CD14-positive monocyte (primary cell): ENCODE data around the gene NDFIP2. TPM values are rescaled to one million over a fixed set of nuclear protein-coding genes. Genes with fewer than 3 reads are reported as not detected.

Source experiments
- DNase-seq, 3 donors: peaks; one replicate each; pipeline ENCODE4 v3.0.0-alpha.2; 2011 to 2022
- H2AFZ ChIP-seq: 2 replicates; pipeline ENCODE4 v1.6.0; 2012; ENCODE audit warnings: mild to moderate bottlenecking, low read depth, low read length, inconsistent platforms; ENCODE audit not compliant: insufficient read depth, poor library complexity, severe bottlenecking
- H3K27ac ChIP-seq, 2 donors: 1 replicate in 1 of 2; 2 replicates in 1 of 2; pipeline ENCODE4 v1.5.1; 2012 to 2013; ENCODE audit warnings: low read length in 2 of 2, control low read depth in 1 of 2, inconsistent platforms in 1 of 2, low read depth in 1 of 2, mild to moderate bottlenecking in 1 of 2
- H3K27me3 ChIP-seq, 2 donors: one replicate each; pipeline versions ENCODE4 v1.6.0 to v1.6.1; 2011 to 2013; ENCODE audit warnings: low read length in 2 of 2; ENCODE audit not compliant: control insufficient read depth in 2 of 2, insufficient read depth in 2 of 2
- H3K36me3 ChIP-seq, 2 donors: replicated peaks in 1 of 2; 1 replicate in 1 of 2; 2 replicates in 1 of 2; pipeline versions ENCODE4 v1.5.1 to v1.6.1; 2012 to 2013; ENCODE audit warnings: low read length in 2 of 2, control low read depth in 1 of 2, inconsistent platforms in 1 of 2, mild to moderate bottlenecking in 1 of 2; ENCODE audit not compliant: insufficient read depth in 2 of 2, control insufficient read depth in 1 of 2
- H3K4me1 ChIP-seq, 2 donors: 1 replicate in 1 of 2; 2 replicates in 1 of 2; pipeline versions ENCODE4 v1.5.1 to v1.6.1; 2012 to 2013; ENCODE audit warnings: low read length in 2 of 2, control low read depth in 1 of 2, inconsistent platforms in 1 of 2, mild to moderate bottlenecking in 1 of 2, moderate library complexity in 1 of 2; ENCODE audit not compliant: insufficient read depth in 2 of 2, control insufficient read depth in 1 of 2
- H3K4me2 ChIP-seq: replicated peaks from 2 replicates; pipeline ENCODE3; 2012; ENCODE audit warnings: low read length, moderate library complexity, mild to moderate bottlenecking; ENCODE audit not compliant: poor library complexity, severe bottlenecking; ENCODE audit errors: extremely low read depth
- H3K4me3 ChIP-seq, 3 experiments: fragments of 200-600 bp in 1 of 3; sonication (generic) in 1 of 3; replicated peaks in 1 of 3; 1 replicate in 2 of 3; 2 replicates in 1 of 3; pipeline ENCODE4 v1.5.1; 2011 to 2013; ENCODE audit warnings: low read length in 3 of 3, mild to moderate bottlenecking in 3 of 3, control low read depth in 2 of 3, low read depth in 2 of 3, inconsistent platforms in 1 of 3, moderate library complexity in 1 of 3
- H3K79me2 ChIP-seq: 2 replicates; pipeline ENCODE4 v1.6.0; 2012; ENCODE audit warnings: mild to moderate bottlenecking, control low read depth, inconsistent platforms, low read length, moderate library complexity; ENCODE audit not compliant: insufficient read depth
- H3K9ac ChIP-seq: 2 replicates; pipeline ENCODE4 v1.6.0; 2017; ENCODE audit warnings: low read length, mild to moderate bottlenecking; ENCODE audit not compliant: insufficient read depth, poor library complexity, severe bottlenecking
- H3K9me3 ChIP-seq, 2 donors: replicated peaks in 1 of 2; 1 replicate in 1 of 2; 2 replicates in 1 of 2; pipeline versions ENCODE4 v1.5.1 to v1.6.1; 2012 to 2013; ENCODE audit warnings: low read length in 2 of 2, control low read depth in 1 of 2; ENCODE audit not compliant: control insufficient read depth in 1 of 2, insufficient read depth in 1 of 2
- H4K20me1 ChIP-seq: 2 replicates; pipeline ENCODE4 v1.6.0; 2012; ENCODE audit warnings: mild to moderate bottlenecking, low read length, control low read depth, moderate library complexity; ENCODE audit not compliant: insufficient read depth
- H3K27ac Mint-ChIP-seq, 7 donors: one replicate each; pipeline ENCODE4 v1.8.0; 2020; ENCODE audit warnings: mild to moderate bottlenecking in 7 of 7, mixed read lengths in 7 of 7, moderate library complexity in 6 of 7, inconsistent platforms in 2 of 7
- H3K27me3 Mint-ChIP-seq, 3 donors: one replicate each; pipeline ENCODE4 v1.8.0; 2021 to 2022; ENCODE audit warnings: low read depth in 3 of 3, mild to moderate bottlenecking in 3 of 3, mixed read lengths in 3 of 3, moderate library complexity in 3 of 3, inconsistent platforms in 1 of 3
- H3K36me3 Mint-ChIP-seq, 2 donors: one replicate each; pipeline ENCODE4 v1.8.0; 2020; ENCODE audit warnings: mixed read lengths in 2 of 2, inconsistent platforms in 1 of 2, mild to moderate bottlenecking in 1 of 2
- H3K4me1 Mint-ChIP-seq: one replicate; pipeline ENCODE4 v1.8.0; 2020; ENCODE audit warnings: mild to moderate bottlenecking, mixed read lengths
- H3K4me3 Mint-ChIP-seq, 2 donors: one replicate each; pipeline ENCODE4 v1.8.0; 2020; ENCODE audit warnings: mild to moderate bottlenecking in 2 of 2, mixed read lengths in 2 of 2, moderate library complexity in 1 of 2
- H3K9me3 Mint-ChIP-seq, 7 donors: one replicate each; pipeline ENCODE4 v1.8.0; 2020 to 2022; ENCODE audit warnings: mixed read lengths in 7 of 7, mild to moderate bottlenecking in 6 of 7, moderate library complexity in 6 of 7, inconsistent platforms in 2 of 7
- CTCF ChIP-seq: fragments of 200-600 bp; IDR thresholded peaks from one replicate; pipeline ENCODE4 v1.8.0; 2022; ENCODE audit warnings: antibody characterized with exemption, mild to moderate bottlenecking
- WGBS: methylation state at CpG from one replicate; pipeline ENCODE4 v1.1.5; 2013; ENCODE audit warnings: missing lambda C conversion rate; ENCODE audit not compliant: insufficient coverage; 5-methylcytosine and 5-hydroxymethylcytosine counted together
- intact Hi-C, 2 donors: fragments of 100-400 bp; cut with micrococcal nuclease; formaldehyde crosslinking; loops; one replicate each; pipeline versions ENCODE4 v1.15.0 to v1.15.1; 2023
- polyA plus RNA-seq, 3 donors: library from polyadenylated mRNA; depleted of rRNA in 1 of 3; unstranded in 2 of 3; stranded (reverse) in 1 of 3; fragments of 300-500 nt in 2 of 3; fragments of >200 nt in 1 of 3; fragmentation: Illumina TruSeq in 2 of 3; gene quantifications; 1 replicate in 2 of 3; 2 replicates in 1 of 3; pipeline ENCODE4 v1.2.3, GENCODE V29; 2012 to 2021

NDFIP2 gene
- polyA plus RNA-seq, 3 donors, result not detected

DNA sequence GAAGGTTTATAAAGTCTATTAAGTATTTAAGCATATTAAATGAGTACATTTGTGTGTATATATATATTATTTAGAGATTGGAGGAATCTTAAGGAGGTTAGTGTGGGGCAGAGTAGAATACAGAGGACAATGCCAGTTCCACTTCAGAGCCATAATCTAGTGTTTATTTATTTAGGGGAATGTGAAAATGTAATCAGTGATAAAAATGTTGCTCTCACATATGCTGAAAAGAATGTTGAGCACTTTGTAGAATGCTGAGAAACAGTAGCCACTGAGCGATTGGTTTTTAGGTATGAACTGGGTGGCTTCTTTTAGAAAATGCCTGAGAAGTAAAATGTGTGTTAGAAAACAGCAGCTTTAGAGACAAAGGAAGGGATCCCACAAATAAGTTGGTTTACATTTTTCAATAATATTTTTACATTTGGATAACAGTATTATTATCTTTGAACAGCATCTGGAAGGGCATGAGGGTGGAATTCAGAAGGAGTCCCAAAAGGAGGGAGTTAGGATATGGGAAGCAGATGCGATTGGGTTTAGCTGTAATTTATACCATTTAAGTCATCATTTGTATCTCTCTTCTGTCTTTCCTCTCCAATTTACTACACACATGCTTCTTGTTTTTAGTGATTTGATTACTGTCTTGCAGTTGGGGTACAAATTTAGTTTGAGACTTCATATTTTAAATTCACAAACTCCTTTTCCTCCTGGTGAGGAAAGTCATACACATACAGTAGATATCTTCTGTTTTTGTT lies 68.6 kb downstream of the NDFIP2 start:
- Histone ChIP-seq H3K4me1 (no peaks in the 10 kb centered on the region), H3K9ac (no peak overlapping the region), H4K20me1 (no peaks in the 10 kb centered on the region), H3K36me3 (no peaks in the 10 kb centered on the region), H3K4me2 (no peak overlapping the region), H3K27ac (no peak overlapping the region), H2AFZ (no peak overlapping the region), H3K27me3 (no peaks in the 10 kb centered on the region), H3K79me2 (no peaks in the 10 kb centered on the region), H3K9me3 (no peaks in the 10 kb centered on the region), H3K4me3 (no peak overlapping the region)
- Mint-ChIP-seq H3K4me3 (no peak overlapping the region), H3K9me3 (no peaks in the 10 kb centered on the region), H3K4me1 (no peaks in the 10 kb centered on the region), H3K27me3 (peaks cover 0 to 5% (median 4%) of the 10 kb centered on the region in 3 donors), H3K36me3 (no peaks in the 10 kb centered on the region), H3K27ac (no peak overlapping the region)
- no peak for DNase-seq
- TF ChIP-seq CTCF, result no peak
- intact Hi-C loops, result no loop called here
- WGBS, result no CpG with 5 or more reads among the region's 2 CpGs

- Histone ChIP-seq H3K4me3 (no peak overlapping the region), H3K9ac (no peak overlapping the region), H3K4me1 (no peaks in the 10 kb centered on the region), H3K9me3 (peaks cover 3 to 14% of the 10 kb centered on the region in 2 donors), H2AFZ (no peak overlapping the region), H3K27me3 (no peaks in the 10 kb centered on the region), H3K36me3 (no peaks in the 10 kb centered on the region), H3K4me2 (no peak overlapping the region), H3K79me2 (no peaks in the 10 kb centered on the region), H4K20me1 (no peaks in the 10 kb centered on the region), H3K27ac (no peak overlapping the region)
- H3K4me1 Mint-ChIP-seq, result no peaks in the 10 kb centered on the region
- H3K27me3 Mint-ChIP-seq, result peaks cover 0 to 2% (median 0%) of the 10 kb centered on the region in 3 donors
- peaks cover 6 to 19% (median 9%) of the 10 kb centered on the region in 7 donors for H3K9me3 Mint-ChIP-seq
- H3K4me3 Mint-ChIP-seq, result no peak overlapping the region
- no peak for TF ChIP-seq CTCF
- WGBS, result no CpG with 5 or more reads among the region's 2 CpGs
- H3K36me3 Mint-ChIP-seq, result no peaks in the 10 kb centered on the region
- DNase-seq, result no peak
- no peak overlapping the region for H3K27ac Mint-ChIP-seq
- intact Hi-C loops, result no loop called here
These were observed 76.7 kb downstream of the NDFIP2 start for GRCh38 chr13:79557666-79558065.
